ENCODE data around the gene GCC2. TPM values are rescaled to one million over a fixed set of nuclear protein-coding genes. Genes with fewer than 3 reads are reported as not detected.

Gene GCC2
- total RNA-seq, 1 donor = 44.2 TPM

DNA sequence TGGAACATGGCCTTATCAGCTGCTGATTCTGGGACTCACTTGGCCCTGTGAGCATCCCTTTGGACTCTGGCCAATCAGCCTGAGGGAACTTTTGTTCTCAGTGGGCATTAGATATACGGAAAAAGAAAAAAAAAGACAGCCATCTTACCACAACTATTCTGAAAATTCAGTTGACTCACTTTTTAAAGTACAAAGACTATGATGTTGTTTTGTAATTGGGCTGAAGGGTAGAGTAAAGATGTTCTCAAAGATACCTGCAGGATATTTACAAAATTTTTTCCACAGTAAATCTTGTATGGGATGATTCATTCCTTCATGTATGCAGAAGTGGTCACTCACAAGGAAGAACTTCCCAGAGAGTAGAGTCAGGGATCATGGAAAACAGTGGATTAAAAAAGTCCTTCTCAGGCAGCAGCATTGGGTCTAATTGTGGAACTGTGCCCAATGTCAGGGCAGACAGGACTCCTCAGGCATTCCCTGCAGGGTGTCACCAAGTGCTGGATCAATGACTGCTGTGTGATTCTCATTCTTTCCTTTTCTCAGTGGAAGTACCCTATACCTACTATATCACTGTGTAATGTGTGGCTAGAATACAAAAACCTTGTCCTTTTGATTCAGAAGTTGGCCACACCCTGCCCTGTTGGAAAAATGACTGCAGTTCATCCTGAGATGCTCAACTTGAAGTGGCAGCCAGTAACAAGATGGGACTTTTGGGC is 35.9 kb upstream of the GCC2 start:
- Histone ChIP-seq H3K9me3 (ENCODE audit: low read depth, low read length) (no peaks in the 10 kb centered on the region), H3K27me3 (ENCODE audit: insufficient read depth, low read length) (no peaks in the 10 kb centered on the region), H3K4me2 (ENCODE audit: insufficient read depth, low read length) (no peak overlapping the region), H3K79me2 (ENCODE audit: insufficient read depth, low read length) (no peaks in the 10 kb centered on the region), H3K27ac (ENCODE audit: low read depth, low read length) (no peak overlapping the region), H3K36me3 (ENCODE audit: insufficient read depth, low read length) (no peaks in the 10 kb centered on the region), H4K20me1 (ENCODE audit: insufficient read depth, low read length) (no peaks in the 10 kb centered on the region), H2AFZ (ENCODE audit: low read length) (no peak overlapping the region), H3K4me3 (ENCODE audit: insufficient read depth, low read length) (no peak overlapping the region), H3K4me1 (ENCODE audit: insufficient read depth, low read length) (peaks cover 5% of the 10 kb centered on the region)
- TF ChIP-seq, protein P1, sequence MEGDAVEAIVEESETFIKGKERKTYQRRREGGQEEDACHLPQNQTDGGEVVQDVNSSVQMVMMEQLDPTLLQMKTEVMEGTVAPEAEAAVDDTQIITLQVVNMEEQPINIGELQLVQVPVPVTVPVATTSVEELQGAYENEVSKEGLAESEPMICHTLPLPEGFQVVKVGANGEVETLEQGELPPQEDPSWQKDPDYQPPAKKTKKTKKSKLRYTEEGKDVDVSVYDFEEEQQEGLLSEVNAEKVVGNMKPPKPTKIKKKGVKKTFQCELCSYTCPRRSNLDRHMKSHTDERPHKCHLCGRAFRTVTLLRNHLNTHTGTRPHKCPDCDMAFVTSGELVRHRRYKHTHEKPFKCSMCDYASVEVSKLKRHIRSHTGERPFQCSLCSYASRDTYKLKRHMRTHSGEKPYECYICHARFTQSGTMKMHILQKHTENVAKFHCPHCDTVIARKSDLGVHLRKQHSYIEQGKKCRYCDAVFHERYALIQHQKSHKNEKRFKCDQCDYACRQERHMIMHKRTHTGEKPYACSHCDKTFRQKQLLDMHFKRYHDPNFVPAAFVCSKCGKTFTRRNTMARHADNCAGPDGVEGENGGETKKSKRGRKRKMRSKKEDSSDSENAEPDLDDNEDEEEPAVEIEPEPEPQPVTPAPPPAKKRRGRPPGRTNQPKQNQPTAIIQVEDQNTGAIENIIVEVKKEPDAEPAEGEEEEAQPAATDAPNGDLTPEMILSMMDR (IDR thresholded peaks at IDR 0.05; ENCODE audit: extremely low read depth, low read depth, low read length) = no peak
- DNase-seq (ENCODE audit: insufficient read length, low spot score, missing footprints) = no peak

GRCh38 chr2:108413711-108414095 is 35.3 kb upstream of the GCC2 start:
- Histone ChIP-seq H3K36me3 (ENCODE audit: insufficient read depth, low read length) (no peaks in the 10 kb centered on the region), H3K27ac (ENCODE audit: low read depth, low read length) (no peak overlapping the region), H3K4me2 (ENCODE audit: insufficient read depth, low read length) (no peak overlapping the region), H3K27me3 (ENCODE audit: insufficient read depth, low read length) (no peaks in the 10 kb centered on the region), H3K4me3 (ENCODE audit: insufficient read depth, low read length) (no peak overlapping the region), H3K9me3 (ENCODE audit: low read depth, low read length) (no peaks in the 10 kb centered on the region), H3K4me1 (ENCODE audit: insufficient read depth, low read length) (peaks cover 5% of the 10 kb centered on the region), H2AFZ (ENCODE audit: low read length) (no peak overlapping the region), H3K79me2 (ENCODE audit: insufficient read depth, low read length) (no peaks in the 10 kb centered on the region), H4K20me1 (ENCODE audit: insufficient read depth, low read length) (no peaks in the 10 kb centered on the region)
- TF ChIP-seq, protein P1 (IDR thresholded peaks at IDR 0.05; ENCODE audit: extremely low read depth, low read depth, low read length) = no peak
- DNase-seq (ENCODE audit: insufficient read length, low spot score, missing footprints) = no peak

DNA sequence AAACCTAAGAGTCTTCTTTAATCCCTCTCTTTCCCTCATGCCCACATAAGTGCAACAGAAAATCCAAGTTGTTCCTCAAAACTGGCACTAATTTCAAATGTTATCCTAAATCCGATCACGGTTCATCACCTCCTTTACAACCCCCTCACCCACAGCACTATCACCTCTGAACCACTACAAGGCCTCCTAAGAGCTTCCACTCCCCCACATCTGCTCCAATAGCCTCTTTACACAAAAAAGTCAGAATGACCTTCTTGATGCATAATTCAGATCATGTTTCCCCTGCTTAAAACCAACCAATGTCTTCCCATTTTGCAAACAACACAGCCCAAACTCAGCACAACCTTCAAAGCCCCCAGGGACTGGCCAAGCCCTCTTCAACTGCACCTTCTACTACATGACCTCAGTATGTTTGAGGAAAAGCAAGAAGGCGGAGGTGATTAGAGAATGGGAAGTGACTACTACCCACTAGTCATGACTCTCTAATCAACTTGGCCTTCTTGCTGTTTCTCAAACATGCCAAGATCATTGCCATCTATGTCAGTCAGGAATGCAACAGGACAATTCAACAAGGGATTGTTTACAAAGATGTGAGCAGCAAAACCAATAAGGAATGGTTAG is 34.6 kb upstream of the GCC2 start:
- Histone ChIP-seq H3K9me3 (ENCODE audit: low read depth, low read length) (no peaks in the 10 kb centered on the region), H2AFZ (ENCODE audit: low read length) (no peak overlapping the region), H3K27ac (ENCODE audit: low read depth, low read length) (no peak overlapping the region), H3K4me2 (ENCODE audit: insufficient read depth, low read length) (no peak overlapping the region), H4K20me1 (ENCODE audit: insufficient read depth, low read length) (no peaks in the 10 kb centered on the region), H3K79me2 (ENCODE audit: insufficient read depth, low read length) (no peaks in the 10 kb centered on the region), H3K27me3 (ENCODE audit: insufficient read depth, low read length) (no peaks in the 10 kb centered on the region), H3K4me1 (ENCODE audit: insufficient read depth, low read length) (peaks cover 5% of the 10 kb centered on the region), H3K4me3 (ENCODE audit: insufficient read depth, low read length) (no peak overlapping the region), H3K36me3 (ENCODE audit: insufficient read depth, low read length) (no peaks in the 10 kb centered on the region)
- DNase-seq (ENCODE audit: insufficient read length, low spot score, missing footprints) = no peak
- TF ChIP-seq, protein P1 (IDR thresholded peaks at IDR 0.05; ENCODE audit: extremely low read depth, low read depth, low read length) = no peak

- DNase-seq (ENCODE audit: insufficient read length, low spot score, missing footprints) = no peak
Observed at GRCh38 chr2:108414945-108415344, 34.1 kb upstream of the GCC2 start.

More at GRCh38 chr2:108414945-108415344, 34.1 kb upstream of the GCC2 start:
- TF ChIP-seq, protein P1 (IDR thresholded peaks at IDR 0.05; ENCODE audit: extremely low read depth, low read depth, low read length) = no peak
- peaks cover 5% of the 10 kb centered on the region for H3K4me1 ChIP-seq (ENCODE audit: insufficient read depth, low read length)
- H2AFZ ChIP-seq (ENCODE audit: low read length) = no peak overlapping the region
- H3K36me3 ChIP-seq (ENCODE audit: insufficient read depth, low read length) = no peaks in the 10 kb centered on the region
- H3K27me3 ChIP-seq (ENCODE audit: insufficient read depth, low read length) = no peaks in the 10 kb centered on the region
- H3K79me2 ChIP-seq (ENCODE audit: insufficient read depth, low read length) = no peaks in the 10 kb centered on the region
- no peak overlapping the region for H3K4me3 ChIP-seq (ENCODE audit: insufficient read depth, low read length)
- no peaks in the 10 kb centered on the region for H3K9me3 ChIP-seq (ENCODE audit: low read depth, low read length)
- H3K27ac ChIP-seq (ENCODE audit: low read depth, low read length) = no peak overlapping the region
- H3K4me2 ChIP-seq (ENCODE audit: insufficient read depth, low read length) = no peak overlapping the region
- H4K20me1 ChIP-seq (ENCODE audit: insufficient read depth, low read length) = no peaks in the 10 kb centered on the region

All from osteoblast (primary cell).